Measurements from ENCODE around the gene TMEM190. TPM values are rescaled to one million over a fixed set of nuclear protein-coding genes. Genes with fewer than 3 reads are reported as not detected.

Gene TMEM190
- total RNA-seq, 1 experiment from 2014 or later, result 0.74 TPM

DNA sequence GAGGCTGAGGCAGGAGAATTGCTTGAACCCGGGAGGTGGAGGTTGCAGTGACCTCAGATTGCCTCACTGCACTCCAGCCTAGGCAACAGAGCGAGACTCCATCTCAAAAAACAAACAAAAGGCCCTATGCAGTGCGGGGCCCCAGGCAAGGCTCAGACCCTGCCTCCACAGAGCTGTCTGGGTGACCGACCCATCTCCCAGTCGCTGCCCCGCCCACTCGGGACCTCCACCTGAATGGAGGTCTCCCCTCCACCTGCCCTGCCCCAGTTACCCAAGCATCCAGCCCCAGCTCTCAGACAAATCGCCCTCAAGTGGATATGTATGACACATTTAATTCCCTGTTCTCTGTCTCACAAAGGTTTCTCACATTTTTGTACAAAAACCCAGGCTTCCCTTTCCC is 11.4 kb upstream of the TMEM190 start:
- no peak for TF ChIP-seq POLR2AphosphoS5 (IDR thresholded peaks at IDR 0.05; ENCODE audit: low read depth, low read length)
- TF ChIP-seq CTCF (IDR thresholded peaks at IDR 0.05), result no peak
- no peak for TF ChIP-seq TCF7L2 (IDR thresholded peaks at IDR 0.05; ENCODE audit: low read depth, low read length)
- TF ChIP-seq SIN3A (IDR thresholded peaks at IDR 0.05; ENCODE audit: borderline replicate concordance, insufficient read depth, low read depth, low read length), result no peak
- no peak for TF ChIP-seq REST (IDR thresholded peaks at IDR 0.05; ENCODE audit: insufficient read depth in 1 of 2, low read depth in 2 of 2, low read length in 1 of 2)
- no peak overlapping the region for H3K4me3 ChIP-seq (ENCODE audit: low read depth in 2 of 2, low read length in 2 of 2)
- DNase-seq (ENCODE audit: low read depth, low spot score), result no peak
- POLR2A ChIA-PET, result no interaction called here
- intact Hi-C loops (cut with micrococcal nuclease; ENCODE audit: unreplicated experiment), result no loop called here
- no peaks in the 10 kb centered on the region for H3K27me3 ChIP-seq (ENCODE audit: control insufficient read depth, insufficient read depth, low read length)
- H3K9me3 ChIP-seq (ENCODE audit: control insufficient read depth, insufficient read depth, low read depth, low read length), result no peaks in the 10 kb centered on the region
- H3K36me3 ChIP-seq (ENCODE audit: control insufficient read depth, insufficient read depth, low read length), result no peaks in the 10 kb centered on the region
- H3K4me1 ChIP-seq (ENCODE audit: control insufficient read depth, insufficient read depth, low read length), result peaks cover 8% of the 10 kb centered on the region
- no peak for ATAC-seq
- BruUV-seq (replicated peaks), result no TSS peak
- in situ Hi-C loops (cut with HindIII; ENCODE audit: low pct_unique_long_range_greater_than_20kb, low sequenced_read_pairs), result no loop called here
- no peak overlapping the region for H3K27ac ChIP-seq (ENCODE audit: low read length)
- CTCF ChIA-PET, result interaction anchor here (0.6 kb wide), 1 partner anchor 57 kb away, joined by 6 read pairs; no protein-coding TSS in a partner anchor

DNA sequence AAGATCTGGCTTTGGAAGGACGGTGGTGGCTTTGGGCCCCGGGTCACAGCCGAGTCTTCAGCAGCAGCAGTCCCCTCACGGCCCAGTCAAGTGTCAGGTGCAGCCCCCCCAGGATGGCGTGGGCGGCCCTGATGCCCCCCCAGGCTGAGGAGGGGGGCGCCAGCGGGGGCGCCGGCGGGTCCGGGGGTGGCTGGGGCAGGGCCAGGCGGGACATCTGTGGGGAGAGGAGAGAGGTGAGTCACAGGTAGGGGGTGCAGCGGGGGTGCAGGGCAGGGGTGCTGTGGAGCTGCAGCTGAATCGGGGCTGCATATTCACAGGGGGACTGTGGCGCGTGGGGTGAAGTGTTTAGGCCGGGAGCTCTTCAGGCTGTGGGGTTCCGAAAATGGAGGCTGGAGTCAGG is 10.7 kb upstream of the TMEM190 start:
- DNase-seq (ENCODE audit: low read depth, low spot score), result no peak
- intact Hi-C loops (cut with micrococcal nuclease; ENCODE audit: unreplicated experiment) (no loop called here), in situ Hi-C loops (cut with HindIII; ENCODE audit: low pct_unique_long_range_greater_than_20kb, low sequenced_read_pairs) (no loop called here)
- no peak overlapping the region for H3K27ac ChIP-seq (ENCODE audit: low read length)
- POLR2A ChIA-PET, result no interaction called here
- H3K4me3 ChIP-seq (ENCODE audit: low read depth in 2 of 2, low read length in 2 of 2), result no peak overlapping the region
- no peaks in the 10 kb centered on the region for H3K9me3 ChIP-seq (ENCODE audit: control insufficient read depth, insufficient read depth, low read depth, low read length)
- no peak for ATAC-seq
- TF ChIP-seq REST (IDR thresholded peaks at IDR 0.05; ENCODE audit: insufficient read depth in 1 of 2, low read depth in 2 of 2, low read length in 1 of 2) (no peak), TCF7L2 (IDR thresholded peaks at IDR 0.05; ENCODE audit: low read depth, low read length) (no peak), SIN3A (IDR thresholded peaks at IDR 0.05; ENCODE audit: borderline replicate concordance, insufficient read depth, low read depth, low read length) (no peak), CTCF (IDR thresholded peaks at IDR 0.05) (no peak), POLR2AphosphoS5 (IDR thresholded peaks at IDR 0.05; ENCODE audit: low read depth, low read length) (no peak)
- BruUV-seq (replicated peaks), result no TSS peak
- H3K4me1 ChIP-seq (ENCODE audit: control insufficient read depth, insufficient read depth, low read length), result peaks cover 8% of the 10 kb centered on the region
- no peaks in the 10 kb centered on the region for H3K36me3 ChIP-seq (ENCODE audit: control insufficient read depth, insufficient read depth, low read length)
- H3K27me3 ChIP-seq (ENCODE audit: control insufficient read depth, insufficient read depth, low read length), result no peaks in the 10 kb centered on the region
- CTCF ChIA-PET, result no interaction called here
